K562 (cell line): ENCODE data around the gene PGD. TPM values are rescaled to one million over a fixed set of nuclear protein-coding genes. Genes with fewer than 3 reads are reported as not detected.
A peak's percentile ranks its signal among the peaks of the same experiment; 100 is the strongest.

Source experiments
- HDGF ChIP-seq: fragments of 450-650 bp; IDR thresholded peaks from 2 replicates; pipeline ENCODE4 v1.6.1; 2016
- KAT7 ChIP-seq: sonication (generic); formaldehyde crosslinking; IDR thresholded peaks from 2 replicates; pipeline ENCODE4 v1.8.0; 2022; ENCODE audit warnings: missing genetic modification reagents, mild to moderate bottlenecking, borderline replicate concordance
- TAF9B ChIP-seq: fragments of 450-650 bp; IDR thresholded peaks from 2 replicates; pipeline ENCODE4 v1.6.1; 2018; ENCODE audit warnings: mild to moderate bottlenecking; ENCODE audit not compliant: partially characterized antibody
- ZBTB12 ChIP-seq: fragments of 250-450 bp; sonication (Bioruptor Pico); IDR thresholded peaks from 2 replicates; pipeline ENCODE4 v1.4.0; 2020
- polyA plus RNA-seq, 8 experiments: library from polyadenylated mRNA; depleted of rRNA in 4 of 8; stranded (reverse) in 5 of 8; unstranded in 3 of 8; fragments of >200 nt; fragmentation: Nextera tagmentation in 2 of 8; fragmentation: Illumina TruSeq in 1 of 8; extraction: Ambion mirVana in 2 of 8; extraction: Trizol in 1 of 8; gene quantifications; 2 replicates each; pipeline versions ENCODE4 v1.2.1 to v1.2.3, GENCODE V29; 2011 to 2014; ENCODE audit warnings: inconsistent platforms in 1 of 8, missing spikeins in 1 of 8
- total RNA-seq, 7 experiments: library from RNA; depleted of rRNA in 6 of 7; stranded (reverse); fragments of >200 nt in 6 of 7; fragmentation: Illumina TruSeq in 2 of 7; extraction: Trizol in 2 of 7; gene quantifications; 2 replicates each; pipeline versions ENCODE4 v1.2.1 to v1.2.3, GENCODE V29; 2011 to 2021; ENCODE audit warnings: low replicate concordance in 1 of 7
- TF ChIP-seq, protein P1 (sequence below): sonication (generic); formaldehyde crosslinking; IDR thresholded peaks from 2 replicates; pipeline ENCODE4 v1.8.0; 2022; ENCODE audit warnings: mild to moderate bottlenecking, missing genetic modification reagents
- TF ChIP-seq, protein P2 (sequence below): fragments of 250-450 bp; sonication (Bioruptor Pico); IDR thresholded peaks from 2 replicates; pipeline ENCODE4 v1.8.0; 2022; ENCODE audit warnings: inconsistent platforms

Gene PGD
- total and polyA plus RNA-seq, 9 of the 15 experiments (the other 6 are each of a cell fraction or from before 2014, with no cell fraction given): 177 to 542 (median 270) TPM

DNA sequence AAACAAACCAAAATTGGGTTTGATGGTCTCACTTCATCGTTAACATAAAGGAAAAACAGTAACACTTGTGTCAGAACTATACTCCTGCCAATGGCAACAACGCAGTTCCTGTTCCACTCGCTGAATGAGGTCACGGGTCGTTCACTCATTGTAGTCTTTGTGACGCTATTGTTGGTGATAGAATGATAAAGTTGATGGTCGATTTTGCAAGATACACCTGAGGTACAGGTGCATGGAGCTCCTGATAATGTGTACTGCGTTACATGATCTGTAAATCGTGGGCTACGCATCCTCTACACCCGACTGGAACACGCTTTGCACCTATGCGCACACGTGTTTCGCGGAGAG is 31.0 kb downstream of the PGD start (continued):
- TF ChIP-seq, protein P1, sequence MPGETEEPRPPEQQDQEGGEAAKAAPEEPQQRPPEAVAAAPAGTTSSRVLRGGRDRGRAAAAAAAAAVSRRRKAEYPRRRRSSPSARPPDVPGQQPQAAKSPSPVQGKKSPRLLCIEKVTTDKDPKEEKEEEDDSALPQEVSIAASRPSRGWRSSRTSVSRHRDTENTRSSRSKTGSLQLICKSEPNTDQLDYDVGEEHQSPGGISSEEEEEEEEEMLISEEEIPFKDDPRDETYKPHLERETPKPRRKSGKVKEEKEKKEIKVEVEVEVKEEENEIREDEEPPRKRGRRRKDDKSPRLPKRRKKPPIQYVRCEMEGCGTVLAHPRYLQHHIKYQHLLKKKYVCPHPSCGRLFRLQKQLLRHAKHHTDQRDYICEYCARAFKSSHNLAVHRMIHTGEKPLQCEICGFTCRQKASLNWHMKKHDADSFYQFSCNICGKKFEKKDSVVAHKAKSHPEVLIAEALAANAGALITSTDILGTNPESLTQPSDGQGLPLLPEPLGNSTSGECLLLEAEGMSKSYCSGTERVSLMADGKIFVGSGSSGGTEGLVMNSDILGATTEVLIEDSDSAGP (CRISPR knock-in tag): 0 out of 2 replicates have a peak, but pooled peaks have one; percentile 43
- TF ChIP-seq HDGF (0 out of 2 replicates have a peak, but pooled peaks have one; percentile 24), ZBTB12 (CRISPR knock-in tag) (no peak), KAT7 (CRISPR knock-in tag) (no peak), TAF9B (no peak)
- TF ChIP-seq, protein P2, sequence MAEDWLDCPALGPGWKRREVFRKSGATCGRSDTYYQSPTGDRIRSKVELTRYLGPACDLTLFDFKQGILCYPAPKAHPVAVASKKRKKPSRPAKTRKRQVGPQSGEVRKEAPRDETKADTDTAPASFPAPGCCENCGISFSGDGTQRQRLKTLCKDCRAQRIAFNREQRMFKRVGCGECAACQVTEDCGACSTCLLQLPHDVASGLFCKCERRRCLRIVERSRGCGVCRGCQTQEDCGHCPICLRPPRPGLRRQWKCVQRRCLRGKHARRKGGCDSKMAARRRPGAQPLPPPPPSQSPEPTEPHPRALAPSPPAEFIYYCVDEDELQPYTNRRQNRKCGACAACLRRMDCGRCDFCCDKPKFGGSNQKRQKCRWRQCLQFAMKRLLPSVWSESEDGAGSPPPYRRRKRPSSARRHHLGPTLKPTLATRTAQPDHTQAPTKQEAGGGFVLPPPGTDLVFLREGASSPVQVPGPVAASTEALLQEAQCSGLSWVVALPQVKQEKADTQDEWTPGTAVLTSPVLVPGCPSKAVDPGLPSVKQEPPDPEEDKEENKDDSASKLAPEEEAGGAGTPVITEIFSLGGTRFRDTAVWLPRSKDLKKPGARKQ (CRISPR knock-in tag): peak; percentile 84
